Esophagus muscularis mucosa (tissue), 4 donors: ENCODE measurements around the gene HIRA. TPM values are rescaled to one million over a fixed set of nuclear protein-coding genes. Genes with fewer than 3 reads are reported as not detected.

Experiments
- DNase-seq: peaks from one replicate; pipeline ENCODE4 v3.0.0-alpha.2; 2017; ENCODE audit errors: extremely low spot score
- H3K27ac ChIP-seq, 4 donors: fragments of 200-600 bp; sonication (generic); replicated peaks in 1 of 4; 1 replicate in 3 of 4; 2 replicates in 1 of 4; pipeline ENCODE4 v1.5.1; 2016 to 2019; ENCODE audit warnings: mild to moderate bottlenecking in 1 of 4
- H3K27me3 ChIP-seq, 4 donors: fragments of 200-600 bp; sonication (generic); one replicate each; pipeline versions ENCODE4 v1.5.1 to v1.6.0; 2016 to 2019
- H3K36me3 ChIP-seq, 4 donors: fragments of 200-600 bp; sonication (generic); one replicate each; pipeline ENCODE4 v1.5.1; 2016 to 2019
- H3K4me1 ChIP-seq, 4 donors: fragments of 200-600 bp; sonication (generic); one replicate each; pipeline ENCODE4 v1.5.1; 2016 to 2019
- H3K4me3 ChIP-seq, 4 donors: fragments of 200-600 bp; sonication (generic); 1 replicate in 2 of 4; 2 replicates in 2 of 4; pipeline ENCODE4 v1.5.1; 2016 to 2019; ENCODE audit warnings: mild to moderate bottlenecking in 4 of 4, moderate library complexity in 1 of 4
- H3K9me3 ChIP-seq, 4 donors: fragments of 200-600 bp; sonication (generic); 1 replicate in 3 of 4; 2 replicates in 1 of 4; pipeline ENCODE4 v1.5.1; 2016 to 2019
- EP300 ChIP-seq: sonication (generic); formaldehyde crosslinking; IDR thresholded peaks from one replicate; pipeline ENCODE4 v1.6.1; 2017; ENCODE audit warnings: antibody characterized with exemption
- POLR2A ChIP-seq: fragments of 450-650 bp; IDR thresholded peaks from one replicate; pipeline ENCODE4 v1.6.1; 2017; ENCODE audit warnings: antibody characterized with exemption, moderate library complexity, mild to moderate bottlenecking, low read depth
- POLR2AphosphoS5 ChIP-seq, 2 donors: sonication (generic); formaldehyde crosslinking; IDR thresholded peaks; one replicate each; pipeline ENCODE4 v1.6.1; 2017; ENCODE audit warnings: antibody characterized with exemption in 2 of 2
- WGBS: methylation state at CpG from one replicate; pipeline ENCODE4 v1.1.5; 2018; 5-methylcytosine and 5-hydroxymethylcytosine counted together
- intact Hi-C: fragments of 100-400 bp; cut with DNase I; formaldehyde crosslinking; loops from one replicate; pipeline ENCODE4 v1.15.1; 2023
- total RNA-seq, 4 donors: library from RNA; depleted of rRNA; stranded (reverse); fragments of >200 nt; gene quantifications; one replicate each; pipeline versions ENCODE4 v1.1.0 to v1.2.1, GENCODE V29; 2016
- TF ChIP-seq, protein P1 (sequence below), 3 experiments: fragments of 200-600 bp in 2 of 3; fragments of 450-650 bp in 1 of 3; sonication (generic) in 2 of 3; IDR thresholded peaks; one replicate each; pipeline ENCODE4 v1.5.1; 2017 to 2019; ENCODE audit warnings: antibody characterized with exemption in 3 of 3, mild to moderate bottlenecking in 2 of 3, moderate library complexity in 1 of 3

The HIRA gene
- total RNA-seq, 4 donors from 2014 or later = 22.0 to 31.6 (median 26.5) TPM

DNA sequence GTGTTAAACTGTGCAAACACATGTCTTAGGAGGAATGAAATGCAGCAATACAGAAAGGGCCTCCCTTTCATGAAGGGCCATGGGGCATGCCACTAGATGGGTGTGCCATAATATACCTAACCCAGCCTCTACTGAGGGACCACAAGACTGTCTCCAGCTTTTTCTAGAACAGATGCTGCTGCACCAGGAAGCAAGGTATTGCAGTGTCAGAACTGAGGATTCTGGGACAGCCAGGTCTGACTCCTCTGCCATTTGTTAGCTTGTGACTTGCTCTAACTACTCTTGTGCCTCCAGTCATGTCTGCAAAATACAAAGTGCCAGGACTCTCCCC is 53.2 kb downstream of the HIRA start:
- intact Hi-C loops = no loop called here
- Histone ChIP-seq H3K27ac (no peak overlapping the region), H3K4me1 (no peaks in the 10 kb centered on the region), H3K36me3 (peaks cover 61 to 94% (median 83%) of the 10 kb centered on the region in 4 donors), H3K4me3 (no peak overlapping the region), H3K9me3 (no peaks in the 10 kb centered on the region), H3K27me3 (no peaks in the 10 kb centered on the region)
- no peak for TF ChIP-seq POLR2AphosphoS5 (IDR thresholded peaks at IDR 0.05)
- no peak for TF ChIP-seq POLR2A
- TF ChIP-seq, protein P1, sequence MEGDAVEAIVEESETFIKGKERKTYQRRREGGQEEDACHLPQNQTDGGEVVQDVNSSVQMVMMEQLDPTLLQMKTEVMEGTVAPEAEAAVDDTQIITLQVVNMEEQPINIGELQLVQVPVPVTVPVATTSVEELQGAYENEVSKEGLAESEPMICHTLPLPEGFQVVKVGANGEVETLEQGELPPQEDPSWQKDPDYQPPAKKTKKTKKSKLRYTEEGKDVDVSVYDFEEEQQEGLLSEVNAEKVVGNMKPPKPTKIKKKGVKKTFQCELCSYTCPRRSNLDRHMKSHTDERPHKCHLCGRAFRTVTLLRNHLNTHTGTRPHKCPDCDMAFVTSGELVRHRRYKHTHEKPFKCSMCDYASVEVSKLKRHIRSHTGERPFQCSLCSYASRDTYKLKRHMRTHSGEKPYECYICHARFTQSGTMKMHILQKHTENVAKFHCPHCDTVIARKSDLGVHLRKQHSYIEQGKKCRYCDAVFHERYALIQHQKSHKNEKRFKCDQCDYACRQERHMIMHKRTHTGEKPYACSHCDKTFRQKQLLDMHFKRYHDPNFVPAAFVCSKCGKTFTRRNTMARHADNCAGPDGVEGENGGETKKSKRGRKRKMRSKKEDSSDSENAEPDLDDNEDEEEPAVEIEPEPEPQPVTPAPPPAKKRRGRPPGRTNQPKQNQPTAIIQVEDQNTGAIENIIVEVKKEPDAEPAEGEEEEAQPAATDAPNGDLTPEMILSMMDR (IDR thresholded peaks at IDR 0.05) = no peak
- no peak for TF ChIP-seq EP300
- no peak for DNase-seq

DNA sequence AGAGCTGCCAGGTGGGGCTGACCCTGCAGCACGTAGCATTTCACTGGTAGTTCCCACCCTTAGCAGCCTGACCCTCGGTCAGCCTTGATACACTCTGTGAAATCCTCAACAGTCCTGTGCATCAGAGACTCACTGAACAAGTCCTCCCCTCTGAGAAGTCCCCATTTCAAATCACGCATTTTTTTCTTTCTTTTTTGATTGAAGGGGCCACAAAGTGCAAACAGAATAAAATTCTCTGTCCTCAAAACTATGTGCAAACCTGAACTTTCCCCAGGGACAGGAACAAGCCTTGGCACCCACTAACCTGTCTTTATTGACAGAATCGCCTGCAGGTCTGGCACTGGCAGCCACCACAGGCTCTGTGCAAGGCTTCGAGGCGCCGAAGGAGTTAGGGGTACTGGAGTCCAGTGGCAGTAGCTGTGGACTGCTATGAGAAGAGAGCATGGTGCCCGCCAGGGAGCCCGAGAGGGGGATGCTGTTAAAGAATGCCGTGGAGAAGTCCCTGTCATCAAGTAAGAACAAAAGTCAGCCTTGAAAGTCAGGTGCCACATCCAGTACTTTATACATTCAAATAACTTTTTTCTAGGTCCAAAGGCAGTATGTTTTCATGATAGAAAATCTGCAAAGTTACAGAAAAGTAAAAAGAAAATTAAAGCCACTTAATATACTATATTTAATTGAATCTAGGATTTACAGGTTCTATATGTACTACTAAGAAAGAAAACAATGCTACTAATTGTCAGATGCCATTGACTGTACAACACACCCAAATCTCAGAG is 53.8 kb downstream of the HIRA start:
- Histone ChIP-seq H3K9me3 (no peaks in the 10 kb centered on the region), H3K4me3 (no peak overlapping the region), H3K27ac (no peak overlapping the region), H3K36me3 (peaks cover 56 to 94% (median 81%) of the 10 kb centered on the region in 4 donors), H3K4me1 (no peaks in the 10 kb centered on the region), H3K27me3 (no peaks in the 10 kb centered on the region)
- intact Hi-C loops = no loop called here
- TF ChIP-seq EP300 = no peak
- no peak for TF ChIP-seq POLR2AphosphoS5 (IDR thresholded peaks at IDR 0.05)
- TF ChIP-seq, protein P1 (IDR thresholded peaks at IDR 0.05) = no peak
- TF ChIP-seq POLR2A = no peak
- WGBS = 94% methylated on average over 10 of the region's 10 CpGs
- DNase-seq = no peak

DNA sequence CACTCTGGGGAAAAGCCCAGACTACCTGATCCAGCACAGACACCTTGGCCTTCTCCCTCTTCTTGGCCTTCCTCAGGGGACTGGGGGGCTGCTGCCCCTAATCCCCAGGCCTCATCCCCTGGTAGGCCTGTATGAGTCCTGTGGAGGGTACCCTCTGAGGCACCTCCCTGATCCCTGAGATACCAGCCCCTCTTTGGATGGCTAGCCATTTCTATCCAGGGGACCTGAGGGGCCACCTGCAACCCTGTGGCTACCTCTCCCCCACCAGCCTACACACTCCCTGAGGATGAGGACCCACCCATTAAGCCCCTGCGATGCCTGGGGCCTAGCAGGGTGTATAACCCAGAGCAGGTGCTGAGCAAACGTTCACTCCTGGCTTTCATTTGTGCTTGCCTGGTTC is 54.6 kb downstream of the HIRA start:
- no peaks in the 10 kb centered on the region for H3K27me3 ChIP-seq
- no peak overlapping the region for H3K27ac ChIP-seq
- TF ChIP-seq, protein P1 (IDR thresholded peaks at IDR 0.05) = no peak
- TF ChIP-seq EP300 (no peak), POLR2AphosphoS5 (IDR thresholded peaks at IDR 0.05) (no peak), POLR2A (no peak)
- 86% methylated on average over 2 of the region's 2 CpGs for WGBS
- no peaks in the 10 kb centered on the region for H3K9me3 ChIP-seq
- no peaks in the 10 kb centered on the region for H3K4me1 ChIP-seq
- H3K36me3 ChIP-seq = peaks cover 48 to 94% (median 80%) of the 10 kb centered on the region in 4 donors
- intact Hi-C loops = no loop called here
- H3K4me3 ChIP-seq = no peak overlapping the region
- no peak for DNase-seq

DNA sequence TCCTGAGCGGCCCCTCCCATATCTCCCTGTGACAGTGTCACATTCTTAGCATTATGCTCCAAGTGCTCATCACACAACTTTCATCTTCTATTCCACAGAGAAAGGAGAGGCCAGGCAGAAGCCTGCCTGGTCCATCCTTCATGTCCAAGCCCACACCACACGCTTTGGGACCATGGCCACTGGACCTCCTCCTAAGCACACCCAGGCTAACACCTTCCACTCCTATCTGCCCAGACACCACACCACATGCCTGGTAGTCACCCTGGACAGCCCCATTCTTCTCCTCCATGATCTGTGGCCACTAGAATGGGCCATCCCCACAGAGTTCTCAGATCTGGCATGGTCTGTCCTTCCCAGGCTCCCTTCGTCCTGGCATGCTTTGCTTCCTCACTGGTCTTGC is 55.3 kb downstream of the HIRA start:
- no peak overlapping the region for H3K4me3 ChIP-seq
- H3K27me3 ChIP-seq = no peaks in the 10 kb centered on the region
- no peaks in the 10 kb centered on the region for H3K4me1 ChIP-seq
- TF ChIP-seq, protein P1 (IDR thresholded peaks at IDR 0.05) = no peak
- no peak for TF ChIP-seq POLR2A
- TF ChIP-seq POLR2AphosphoS5 (IDR thresholded peaks at IDR 0.05) = no peak
- TF ChIP-seq EP300 = no peak
- DNase-seq = no peak
- no peak overlapping the region for H3K27ac ChIP-seq
- no peaks in the 10 kb centered on the region for H3K9me3 ChIP-seq
- peaks cover 46 to 96% (median 78%) of the 10 kb centered on the region in 4 donors for H3K36me3 ChIP-seq
- 100% methylated on average over 3 of the region's 3 CpGs for WGBS
- intact Hi-C loops = no loop called here

DNA sequence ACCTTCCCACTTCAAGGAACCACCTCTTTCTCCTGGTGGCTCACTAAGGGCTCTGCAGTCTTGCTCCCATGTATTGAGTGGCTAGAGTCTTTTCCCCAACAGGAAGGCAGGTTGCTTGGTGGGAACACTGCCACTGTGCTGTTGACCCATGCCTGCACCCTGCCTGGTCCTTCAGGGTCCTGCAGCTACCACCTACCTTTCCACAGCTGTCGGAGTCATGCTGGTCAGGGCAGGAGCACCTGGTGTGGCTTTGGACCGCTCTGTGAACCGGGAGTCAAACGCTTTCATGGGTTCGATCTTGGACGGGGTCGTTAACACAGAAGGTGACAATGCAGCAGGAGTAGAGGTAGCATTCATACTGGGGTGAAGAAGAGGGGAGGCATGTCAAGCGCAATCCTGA is 56.1 kb downstream of the HIRA start:
- no peak for DNase-seq
- Histone ChIP-seq H3K36me3 (peaks cover 51 to 97% (median 80%) of the 10 kb centered on the region in 4 donors), H3K9me3 (no peaks in the 10 kb centered on the region), H3K4me1 (no peaks in the 10 kb centered on the region), H3K4me3 (no peak overlapping the region), H3K27me3 (no peaks in the 10 kb centered on the region), H3K27ac (no peak overlapping the region)
- TF ChIP-seq POLR2A (no peak), POLR2AphosphoS5 (IDR thresholded peaks at IDR 0.05) (no peak), EP300 (no peak)
- TF ChIP-seq, protein P1 (IDR thresholded peaks at IDR 0.05) = no peak
- intact Hi-C loops = no loop called here
- 99% methylated on average over 8 of the region's 8 CpGs for WGBS
